Trophoblast cell (in vitro differentiated cells and primary cell): ENCODE results near the gene AMBP.

ENCODE experiments used
- DNase-seq, 2 donors: peaks; one replicate each; pipeline ENCODE4 v3.0.0-alpha.2; 2016
- H2AFZ ChIP-seq: 2 replicates; pipeline ENCODE4 v1.6.1; 2013; ENCODE audit warnings: low read length, moderate library complexity, mild to moderate bottlenecking; ENCODE audit not compliant: insufficient read depth, poor library complexity
- H2AK5ac ChIP-seq: 2 replicates; pipeline ENCODE4 v1.6.1; 2013; ENCODE audit warnings: mild to moderate bottlenecking, low read length
- H2BK120ac ChIP-seq: 2 replicates; pipeline ENCODE4 v1.6.1; 2013; ENCODE audit warnings: low read length, mild to moderate bottlenecking, moderate library complexity; ENCODE audit not compliant: insufficient read depth, poor library complexity
- H2BK12ac ChIP-seq: 2 replicates; pipeline ENCODE4 v1.6.1; 2013; ENCODE audit warnings: mild to moderate bottlenecking, low read length, moderate library complexity
- H2BK5ac ChIP-seq: 2 replicates; pipeline ENCODE4 v1.6.1; 2013; ENCODE audit warnings: low read length, low read depth, moderate library complexity, mild to moderate bottlenecking; ENCODE audit not compliant: poor library complexity
- H3K14ac ChIP-seq: 2 replicates; pipeline ENCODE4 v1.6.1; 2013; ENCODE audit warnings: mild to moderate bottlenecking, low read length
- H3K18ac ChIP-seq: 2 replicates; pipeline ENCODE4 v1.6.1; 2013; ENCODE audit warnings: mild to moderate bottlenecking, low read length
- H3K23ac ChIP-seq: 2 replicates; pipeline ENCODE4 v1.6.1; 2013; ENCODE audit warnings: low read length
- H3K27ac ChIP-seq: 2 replicates; pipeline ENCODE4 v1.5.1; 2013; ENCODE audit warnings: low read depth, mild to moderate bottlenecking, inconsistent platforms, low read length, moderate library complexity
- H3K27me3 ChIP-seq: 2 replicates; pipeline ENCODE4 v1.6.1; 2013; ENCODE audit warnings: inconsistent platforms, mild to moderate bottlenecking, low read length, moderate library complexity; ENCODE audit not compliant: insufficient read depth
- H3K36me3 ChIP-seq, 2 experiments: 1 replicate in 1 of 2; 2 replicates in 1 of 2; pipeline ENCODE4 v1.6.1; 2013; ENCODE audit warnings: low read length in 2 of 2, mild to moderate bottlenecking in 2 of 2, moderate library complexity in 1 of 2; ENCODE audit not compliant: insufficient read depth in 2 of 2, control insufficient read depth in 1 of 2
- H3K4ac ChIP-seq: 2 replicates; pipeline ENCODE4 v1.6.1; 2013; ENCODE audit warnings: low read depth, mild to moderate bottlenecking, low read length, moderate library complexity
- H3K4me1 ChIP-seq, 2 experiments: 1 replicate in 1 of 2; 2 replicates in 1 of 2; pipeline ENCODE4 v1.6.1; 2013; ENCODE audit warnings: low read length in 2 of 2, mild to moderate bottlenecking in 2 of 2, moderate library complexity in 1 of 2; ENCODE audit not compliant: insufficient read depth in 2 of 2, control insufficient read depth in 1 of 2
- H3K4me2 ChIP-seq: 2 replicates; pipeline ENCODE4 v1.6.1; 2013; ENCODE audit warnings: inconsistent platforms, mild to moderate bottlenecking, low read length, moderate library complexity
- H3K4me3 ChIP-seq: 2 replicates; pipeline ENCODE4 v1.5.1; 2013; ENCODE audit warnings: mild to moderate bottlenecking, low read depth, low read length, inconsistent platforms
- H3K79me1 ChIP-seq: one replicate; pipeline ENCODE4 v1.6.1; 2013; ENCODE audit warnings: low read length
- H3K79me2 ChIP-seq: 2 replicates; pipeline ENCODE4 v1.6.1; 2013; ENCODE audit warnings: low read length, mild to moderate bottlenecking; ENCODE audit not compliant: control insufficient read depth, insufficient read depth, poor library complexity
- H3K9ac ChIP-seq: 2 replicates; pipeline ENCODE4 v1.6.1; 2013; ENCODE audit warnings: mild to moderate bottlenecking, low read length
- H3K9me3 ChIP-seq: 2 replicates; pipeline ENCODE4 v1.6.1; 2013; ENCODE audit warnings: low read depth, mild to moderate bottlenecking, control low read depth, inconsistent platforms, low read length; ENCODE audit not compliant: insufficient read depth
- H4K12ac ChIP-seq: 2 replicates; pipeline ENCODE4 v1.6.1; 2013; ENCODE audit warnings: low read depth, mild to moderate bottlenecking, low read length, moderate library complexity
- H4K8ac ChIP-seq: 2 replicates; pipeline ENCODE4 v1.6.1; 2013; ENCODE audit warnings: low read depth, mild to moderate bottlenecking, low read length, moderate library complexity
- H4K91ac ChIP-seq: one replicate; pipeline ENCODE4 v1.6.1; 2013; ENCODE audit warnings: low read depth, mild to moderate bottlenecking, low read length, moderate library complexity
- WGBS: extraction: QIAGEN DNeasy Blood & Tissue Kit; methylation state at CpG from one replicate; pipeline ENCODE4 v1.1.7; 2013; ENCODE audit warnings: missing lambda C conversion rate; ENCODE audit not compliant: insufficient read length, insufficient coverage; ENCODE audit errors: extremely low coverage; 5-methylcytosine and 5-hydroxymethylcytosine counted together

AMBP gene

DNA sequence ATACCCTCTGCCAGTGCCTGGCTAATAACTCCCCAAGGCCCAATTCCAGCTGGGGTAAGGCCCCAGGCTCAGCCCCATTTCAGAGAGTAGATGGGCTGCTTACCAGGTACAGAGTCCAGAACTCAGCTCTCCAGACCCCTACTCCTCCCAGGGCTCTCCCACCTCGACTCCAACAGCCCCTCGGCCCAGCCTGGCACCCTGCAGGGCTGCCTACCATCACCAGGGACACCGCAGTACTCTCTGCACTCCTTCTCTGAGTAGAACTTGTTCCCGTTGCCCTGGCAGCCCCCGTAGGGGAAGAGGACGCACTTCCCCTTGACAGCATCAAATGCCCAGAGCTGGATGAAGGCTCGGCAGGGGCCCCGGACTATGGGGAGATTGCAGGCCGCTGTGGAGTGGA lies 17.4 kb downstream of the AMBP start:
- no peak overlapping the region for H3K18ac ChIP-seq
- no peak overlapping the region for H4K12ac ChIP-seq
- H2BK12ac ChIP-seq: no peak overlapping the region
- no peak overlapping the region for H3K23ac ChIP-seq
- no peak overlapping the region for H3K4me2 ChIP-seq
- H2BK5ac ChIP-seq: no peak overlapping the region
- DNase-seq: no peak
- no peaks in the 10 kb centered on the region for H3K4me1 ChIP-seq
- H3K36me3 ChIP-seq: no peaks in the 10 kb centered on the region
- no CpG with 5 or more reads among the region's 9 CpGs for WGBS
- H4K91ac ChIP-seq: no peak overlapping the region
- H2AFZ ChIP-seq: no peak overlapping the region
- no peak overlapping the region for H2BK120ac ChIP-seq
- H3K79me2 ChIP-seq: no peaks in the 10 kb centered on the region
- H4K8ac ChIP-seq: no peak overlapping the region
- no peaks in the 10 kb centered on the region for H3K27me3 ChIP-seq
- H3K9ac ChIP-seq: no peak overlapping the region
- no peaks in the 10 kb centered on the region for H3K9me3 ChIP-seq
- no peak overlapping the region for H3K27ac ChIP-seq
- no peak overlapping the region for H2AK5ac ChIP-seq
- no peak overlapping the region for H3K14ac ChIP-seq
- no peak overlapping the region for H3K4ac ChIP-seq
- no peak overlapping the region for H3K4me3 ChIP-seq
- no peaks in the 10 kb centered on the region for H3K79me1 ChIP-seq

DNA sequence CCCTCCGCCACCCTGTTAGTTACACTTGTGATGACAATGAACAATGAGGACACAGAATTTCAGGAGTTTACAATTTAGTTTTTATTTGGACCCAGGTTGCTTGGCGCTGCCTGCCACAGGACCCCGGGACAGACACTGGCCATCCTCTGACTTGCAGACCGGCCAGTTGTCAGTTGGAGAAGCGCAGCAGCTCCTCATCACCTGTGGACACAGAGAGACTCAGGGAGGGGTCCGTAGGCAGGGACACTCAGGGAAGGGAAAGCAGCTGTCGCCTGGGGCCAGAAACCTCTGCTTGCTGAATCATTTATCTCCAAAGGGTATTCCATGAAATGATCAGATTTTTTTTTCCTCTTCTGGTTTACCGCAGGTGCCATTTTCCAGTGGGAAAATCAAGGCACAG lies 18.0 kb downstream of the AMBP start:
- Histone ChIP-seq H3K4me1 (no peaks in the 10 kb centered on the region), H3K27me3 (no peaks in the 10 kb centered on the region), H3K27ac (no peak overlapping the region), H2AK5ac (no peak overlapping the region), H4K12ac (no peak overlapping the region), H3K9ac (no peak overlapping the region), H3K4ac (no peak overlapping the region), H3K9me3 (no peaks in the 10 kb centered on the region), H3K79me1 (no peaks in the 10 kb centered on the region), H3K18ac (no peak overlapping the region), H2BK12ac (no peak overlapping the region), H2AFZ (no peak overlapping the region), H4K8ac (no peak overlapping the region), H3K14ac (no peak overlapping the region), H3K23ac (no peak overlapping the region), H2BK120ac (no peak overlapping the region), H2BK5ac (no peak overlapping the region), H3K4me3 (no peak overlapping the region), H3K79me2 (no peaks in the 10 kb centered on the region), H3K36me3 (no peaks in the 10 kb centered on the region), H3K4me2 (no peak overlapping the region), H4K91ac (no peak overlapping the region)
- DNase-seq: no peak
- no CpG with 5 or more reads among the region's 8 CpGs for WGBS

DNA sequence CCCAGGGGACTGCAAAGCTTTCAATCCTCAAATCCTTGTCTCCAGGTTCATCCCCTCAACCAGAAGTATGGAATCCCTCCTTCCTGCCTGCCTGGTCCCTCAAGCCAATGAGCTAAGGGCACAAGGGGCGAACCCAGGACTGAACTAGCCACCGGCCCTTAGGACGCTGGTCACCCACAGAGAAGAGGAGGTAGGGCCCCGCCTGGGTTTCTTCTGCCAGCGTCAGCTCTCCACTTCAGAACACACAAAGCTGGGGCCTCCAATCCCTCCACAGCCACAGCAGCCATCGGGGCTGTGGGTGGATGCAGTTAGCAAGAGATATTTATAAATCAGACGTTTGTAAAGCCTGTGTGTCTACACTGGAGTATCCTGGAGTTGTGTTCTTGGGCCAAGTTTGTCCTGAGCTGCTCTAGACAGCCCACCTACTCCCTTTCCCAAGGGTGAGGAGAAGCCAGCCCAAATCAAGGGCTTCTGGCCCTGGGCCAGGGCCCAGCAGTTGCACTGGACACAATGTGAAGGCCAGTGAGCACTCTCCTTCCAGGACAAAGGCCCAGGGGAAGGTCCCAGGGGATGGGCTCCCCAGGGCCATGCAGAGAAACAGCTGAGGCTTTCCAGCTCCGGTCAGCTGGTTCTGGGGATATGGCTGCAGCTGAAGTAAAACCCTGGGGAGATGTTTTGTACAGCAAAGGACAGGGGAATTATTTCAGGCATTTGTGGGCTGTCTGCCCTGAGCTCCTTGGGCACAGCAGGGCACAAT lies 18.9 kb downstream of the AMBP start:
- Histone ChIP-seq H3K9me3 (no peaks in the 10 kb centered on the region), H2BK12ac (no peak overlapping the region), H3K18ac (no peak overlapping the region), H3K14ac (no peak overlapping the region), H3K9ac (no peak overlapping the region), H3K79me2 (no peaks in the 10 kb centered on the region), H3K27me3 (no peaks in the 10 kb centered on the region), H4K91ac (no peak overlapping the region), H3K23ac (no peak overlapping the region), H2BK5ac (no peak overlapping the region), H3K4me2 (no peak overlapping the region), H2AFZ (no peak overlapping the region), H3K4ac (no peak overlapping the region), H4K8ac (no peak overlapping the region), H3K79me1 (no peaks in the 10 kb centered on the region), H2AK5ac (no peak overlapping the region), H4K12ac (no peak overlapping the region), H3K4me3 (no peak overlapping the region), H3K4me1 (no peaks in the 10 kb centered on the region), H3K36me3 (no peaks in the 10 kb centered on the region), H3K27ac (no peak overlapping the region), H2BK120ac (no peak overlapping the region)
- WGBS: no CpG with 5 or more reads among the region's 8 CpGs
- no peak for DNase-seq

DNA sequence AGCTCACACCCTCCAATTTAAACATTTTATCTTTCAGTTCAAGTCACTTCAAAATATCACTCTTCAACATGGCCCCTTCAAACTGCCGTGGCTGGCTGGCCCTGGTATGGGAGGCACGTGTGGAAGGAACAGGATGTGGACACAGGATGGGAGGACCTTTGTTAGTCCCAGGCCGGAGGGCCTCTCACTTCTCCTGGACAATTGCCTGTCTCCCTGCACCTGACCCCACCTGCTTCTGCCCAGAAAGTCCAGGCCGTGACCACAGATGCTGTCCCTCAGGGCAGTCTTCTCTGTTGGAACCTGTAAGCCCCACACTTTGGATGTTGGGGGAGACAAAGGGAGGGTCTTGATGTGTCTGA lies 19.4 kb downstream of the AMBP start:
- no CpG with 5 or more reads among the region's 4 CpGs for WGBS
- Histone ChIP-seq H2AK5ac (no peak overlapping the region), H3K4me2 (no peak overlapping the region), H3K4me1 (no peaks in the 10 kb centered on the region), H4K8ac (no peak overlapping the region), H3K79me1 (no peaks in the 10 kb centered on the region), H3K9me3 (no peaks in the 10 kb centered on the region), H3K27ac (no peak overlapping the region), H3K23ac (no peak overlapping the region), H3K18ac (no peak overlapping the region), H3K79me2 (no peaks in the 10 kb centered on the region), H3K14ac (no peak overlapping the region), H3K9ac (no peak overlapping the region), H2BK120ac (no peak overlapping the region), H2BK12ac (no peak overlapping the region), H4K12ac (no peak overlapping the region), H3K4me3 (no peak overlapping the region), H4K91ac (no peak overlapping the region), H3K4ac (no peak overlapping the region), H3K36me3 (peaks cover 0 to 1% of the 10 kb centered on the region in 2 experiments), H2AFZ (no peak overlapping the region), H2BK5ac (no peak overlapping the region), H3K27me3 (no peaks in the 10 kb centered on the region)
- no peak for DNase-seq
